CD8-positive, alpha-beta memory T cell (primary cell): ENCODE data around the gene IL13. TPM values are rescaled to one million over a fixed set of nuclear protein-coding genes. Genes with fewer than 3 reads are reported as not detected.
A peak's percentile ranks its signal among the peaks of the same experiment; 100 is the strongest.

Experiments used
- CTCF ChIA-PET: fragments of 350-600 bp; sonication (Branson Sonifier 250); formaldehyde crosslinking; loops from one replicate; lab custom pipeline; 2021; ENCODE audit warnings: antibody characterized with exemption; lab: Charles Lee
- POLR2A ChIA-PET: fragments of 350-600 bp; sonication (Branson Sonifier 250); formaldehyde crosslinking; loops from one replicate; lab custom pipeline; 2021; ENCODE audit warnings: antibody characterized with exemption; lab: Charles Lee
- DNase-seq, 5 donors: peaks; one replicate each; pipeline versions ENCODE4 v3.0.0 to v3.0.0-alpha.2; 2020 to 2022; ENCODE audit warnings: mixed read lengths in 1 of 5
- H3K27ac ChIP-seq: one replicate; pipeline ENCODE4 v1.7.0; 2013; ENCODE audit warnings: low read depth, mild to moderate bottlenecking, low read length, moderate library complexity
- H3K27me3 ChIP-seq: 2 replicates; pipeline ENCODE4 v1.7.0; 2013; ENCODE audit warnings: low read length, mild to moderate bottlenecking; ENCODE audit not compliant: insufficient read depth, poor library complexity, severe bottlenecking
- H3K36me3 ChIP-seq: 2 replicates; pipeline ENCODE4 v1.7.0; 2013; ENCODE audit warnings: mild to moderate bottlenecking, low read length, moderate library complexity; ENCODE audit not compliant: insufficient read depth
- H3K4me1 ChIP-seq: 2 replicates; pipeline ENCODE4 v1.7.0; 2013; ENCODE audit warnings: mild to moderate bottlenecking, low read length, moderate library complexity; ENCODE audit not compliant: insufficient read depth
- H3K4me3 ChIP-seq: 2 replicates; pipeline ENCODE4 v1.7.0; 2013; ENCODE audit warnings: mild to moderate bottlenecking, low read length
- H3K9me3 ChIP-seq: 2 replicates; pipeline ENCODE4 v1.7.0; 2013; ENCODE audit warnings: mild to moderate bottlenecking, low read length
- H3K27ac Mint-ChIP-seq, 8 donors: one replicate each; pipeline ENCODE4 v1.8.0; 2020 to 2021; ENCODE audit warnings: mixed read lengths in 8 of 8, mild to moderate bottlenecking in 6 of 8, inconsistent platforms in 3 of 8, moderate library complexity in 3 of 8
- H3K27me3 Mint-ChIP-seq, 2 donors: one replicate each; pipeline ENCODE4 v1.8.0; 2020 to 2021; ENCODE audit warnings: mixed read lengths in 2 of 2, mild to moderate bottlenecking in 1 of 2, moderate library complexity in 1 of 2
- H3K36me3 Mint-ChIP-seq, 3 donors: one replicate each; pipeline ENCODE4 v1.8.0; 2020 to 2021; ENCODE audit warnings: mixed read lengths in 3 of 3, inconsistent platforms in 1 of 3, mild to moderate bottlenecking in 1 of 3
- H3K4me1 Mint-ChIP-seq, 3 donors: one replicate each; pipeline ENCODE4 v1.8.0; 2020 to 2021; ENCODE audit warnings: mixed read lengths in 3 of 3, inconsistent platforms in 1 of 3, mild to moderate bottlenecking in 1 of 3
- H3K4me3 Mint-ChIP-seq, 7 donors: one replicate each; pipeline ENCODE4 v1.8.0; 2020 to 2021; ENCODE audit warnings: mixed read lengths in 7 of 7, mild to moderate bottlenecking in 6 of 7, moderate library complexity in 4 of 7, inconsistent platforms in 2 of 7
- H3K9me3 Mint-ChIP-seq, 5 donors: one replicate each; pipeline ENCODE4 v1.8.0; 2020 to 2022; ENCODE audit warnings: mixed read lengths in 5 of 5, mild to moderate bottlenecking in 3 of 5, moderate library complexity in 2 of 5, inconsistent platforms in 1 of 5
- polyA plus RNA-seq: library from polyadenylated mRNA; unstranded; fragments of 300-500 nt; fragmentation: Illumina TruSeq; gene quantifications from one replicate; pipeline ENCODE4 v1.2.3, GENCODE V29; 2021
- total RNA-seq, 2 experiments: library from RNA; stranded (reverse); gene quantifications; one replicate each; pipeline ENCODE4 v1.2.3, GENCODE V29; 2021

The IL13 gene
- total and polyA plus RNA-seq, 3 experiments from 2014 or later, result 65.3 to 69.0 TPM; not detected in 1

DNA sequence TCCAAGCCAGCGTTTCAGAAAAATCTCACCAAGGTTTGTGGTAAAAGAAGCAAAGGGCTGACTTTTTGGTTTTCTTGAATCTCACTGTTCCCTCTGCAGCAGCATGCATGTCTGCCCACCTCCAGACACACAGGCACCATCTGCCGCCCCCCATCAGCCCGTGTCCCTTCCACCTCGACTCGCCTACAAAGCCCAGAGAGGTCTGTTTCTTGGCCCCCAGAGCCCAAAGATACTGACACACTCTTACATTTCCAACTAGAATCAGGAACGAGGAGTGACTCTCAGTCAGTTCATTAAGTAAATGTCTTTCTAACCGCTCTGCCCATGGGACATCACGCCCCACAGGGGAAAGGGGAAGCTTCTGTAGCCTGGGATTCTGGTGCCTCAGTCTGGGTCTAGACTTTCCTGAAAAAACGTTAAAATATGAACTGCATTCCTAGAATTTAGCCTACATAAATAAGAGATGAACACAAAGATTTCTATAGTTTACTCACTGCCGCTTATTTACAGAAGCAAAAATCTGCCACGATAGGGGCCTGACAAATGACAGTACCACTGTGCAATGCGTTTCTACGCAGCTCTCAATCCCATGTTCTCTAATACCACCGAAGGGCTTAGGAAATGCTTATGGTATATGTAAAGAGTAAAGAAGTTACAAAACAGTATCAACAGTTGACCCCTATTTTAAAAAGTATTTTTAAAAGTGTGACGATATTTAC, 19.9 kb downstream of the IL13 start:
- ChIA-PET POLR2A (no interaction called here), CTCF (no interaction called here)
- Mint-ChIP-seq H3K36me3 (peaks cover 0 to 2% (median 0%) of the 10 kb centered on the region in 3 donors), H3K4me3 (no peak overlapping the region), H3K27me3 (peaks cover 0 to under 1% of the 10 kb centered on the region in 2 donors), H3K4me1 (peaks cover 18 to 37% (median 36%) of the 10 kb centered on the region in 3 donors), H3K27ac (peak overlapping the region in 2 of 8 donors; percentile 23 to 64), H3K9me3 (no peaks in the 10 kb centered on the region)
- no peak overlapping the region for H3K27ac ChIP-seq
- no peaks in the 10 kb centered on the region for H3K36me3 ChIP-seq
- H3K4me1 ChIP-seq, result peaks cover 9% of the 10 kb centered on the region
- no peaks in the 10 kb centered on the region for H3K9me3 ChIP-seq
- no peaks in the 10 kb centered on the region for H3K27me3 ChIP-seq
- H3K4me3 ChIP-seq, result no peak overlapping the region
- no peak for DNase-seq

DNA sequence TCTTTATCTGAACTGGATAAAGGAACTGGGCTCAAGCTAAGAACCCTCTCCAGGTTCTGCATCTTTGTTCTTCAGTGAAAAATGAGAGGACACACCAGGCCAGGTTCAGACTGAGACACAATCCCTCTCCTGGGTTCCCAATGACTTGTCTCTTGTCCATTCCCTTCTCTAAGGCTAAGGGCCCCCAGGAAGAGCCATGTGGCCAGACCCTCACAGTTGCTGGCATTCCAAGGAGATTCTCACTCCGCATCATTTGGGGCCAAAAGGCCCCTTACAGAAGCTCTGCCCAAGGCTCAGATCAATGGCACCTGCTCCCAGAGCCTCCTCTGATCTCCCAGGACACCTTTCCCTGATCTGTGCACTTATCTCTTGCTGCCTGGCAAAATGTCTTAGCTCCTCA, 20.8 kb downstream of the IL13 start:
- DNase-seq, result no peak
- ChIA-PET POLR2A (no interaction called here), CTCF (no interaction called here)
- peaks cover 18 to 31% (median 30%) of the 10 kb centered on the region in 3 donors for H3K4me1 Mint-ChIP-seq
- H3K36me3 ChIP-seq, result no peaks in the 10 kb centered on the region
- no peaks in the 10 kb centered on the region for H3K27me3 Mint-ChIP-seq
- H3K9me3 Mint-ChIP-seq, result no peaks in the 10 kb centered on the region
- H3K4me3 Mint-ChIP-seq, result no peak overlapping the region
- H3K4me1 ChIP-seq, result peaks cover 9% of the 10 kb centered on the region
- no peak overlapping the region for H3K27ac Mint-ChIP-seq
- no peak overlapping the region for H3K4me3 ChIP-seq
- H3K9me3 ChIP-seq, result no peaks in the 10 kb centered on the region
- H3K27ac ChIP-seq, result no peak overlapping the region
- H3K27me3 ChIP-seq, result no peaks in the 10 kb centered on the region
- peaks cover 0 to 2% (median 0%) of the 10 kb centered on the region in 3 donors for H3K36me3 Mint-ChIP-seq

DNA sequence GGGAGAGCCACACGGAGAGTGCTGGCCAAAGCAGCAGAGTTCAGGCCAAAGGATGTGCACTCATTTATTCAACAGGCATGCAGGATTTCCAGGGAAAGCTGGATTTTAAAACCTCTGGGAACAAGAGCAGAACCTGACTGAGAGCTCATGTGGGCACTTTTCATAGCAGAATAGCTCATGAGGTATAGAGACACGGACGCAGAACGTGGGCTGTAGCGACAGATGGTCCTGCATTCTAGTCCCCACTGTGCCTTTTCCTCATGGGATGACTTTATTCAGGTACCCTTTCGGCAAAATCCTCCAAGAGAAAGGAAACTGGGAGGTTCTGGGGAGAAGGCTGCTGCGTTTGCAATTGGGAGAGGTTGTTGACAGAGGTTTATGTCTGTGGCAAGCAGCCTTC, 21.2 kb downstream of the IL13 start:
- H3K4me3 ChIP-seq, result no peak overlapping the region
- Mint-ChIP-seq H3K36me3 (peaks cover 0 to 2% (median 0%) of the 10 kb centered on the region in 3 donors), H3K4me1 (peaks cover 15 to 27% (median 27%) of the 10 kb centered on the region in 3 donors), H3K4me3 (no peak overlapping the region), H3K27me3 (no peaks in the 10 kb centered on the region), H3K9me3 (no peaks in the 10 kb centered on the region), H3K27ac (peak overlapping the region in 1 of 8 donors; percentile 38)
- peaks cover 9% of the 10 kb centered on the region for H3K4me1 ChIP-seq
- no peak for DNase-seq
- no peaks in the 10 kb centered on the region for H3K27me3 ChIP-seq
- H3K27ac ChIP-seq, result no peak overlapping the region
- CTCF ChIA-PET, result no interaction called here
- H3K36me3 ChIP-seq, result no peaks in the 10 kb centered on the region
- no peaks in the 10 kb centered on the region for H3K9me3 ChIP-seq
- POLR2A ChIA-PET, result no interaction called here

DNA sequence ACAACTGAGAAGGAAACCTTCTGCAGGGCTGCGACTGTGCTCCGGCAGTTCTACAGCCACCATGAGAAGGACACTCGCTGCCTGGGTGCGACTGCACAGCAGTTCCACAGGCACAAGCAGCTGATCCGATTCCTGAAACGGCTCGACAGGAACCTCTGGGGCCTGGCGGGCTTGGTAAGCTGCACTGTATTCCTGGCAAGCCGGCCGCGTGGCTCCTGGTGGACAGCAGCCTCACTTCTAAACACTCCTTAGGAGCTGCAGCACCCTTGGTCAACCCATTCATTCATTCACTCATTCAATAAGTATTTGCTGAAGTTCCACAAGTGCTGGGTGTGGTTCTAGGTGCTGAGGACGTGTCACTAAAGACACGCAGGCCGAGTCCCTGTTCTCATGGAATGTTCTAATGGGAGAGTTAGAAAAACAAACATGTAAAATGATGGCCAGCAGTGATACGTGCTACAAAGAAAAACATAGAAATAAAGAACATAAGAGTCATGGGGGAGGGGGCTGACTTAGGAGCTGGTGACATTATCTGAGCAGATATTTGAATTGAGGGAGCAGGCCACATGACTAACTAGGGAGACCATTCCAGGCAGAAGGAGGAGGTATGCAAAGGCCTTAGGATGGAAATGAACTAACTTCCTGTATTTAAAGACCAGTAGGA, 21.9 kb downstream of the IL13 start:
- Mint-ChIP-seq H3K9me3 (no peaks in the 10 kb centered on the region), H3K27ac (no peak overlapping the region), H3K4me3 (no peak overlapping the region), H3K36me3 (peaks cover 0 to 2% (median 1%) of the 10 kb centered on the region in 3 donors), H3K4me1 (peaks cover 12 to 29% (median 23%) of the 10 kb centered on the region in 3 donors), H3K27me3 (no peaks in the 10 kb centered on the region)
- DNase-seq, result no peak
- ChIA-PET POLR2A (no interaction called here), CTCF (no interaction called here)
- Histone ChIP-seq H3K4me3 (no peak overlapping the region), H3K27ac (no peak overlapping the region), H3K27me3 (no peaks in the 10 kb centered on the region), H3K36me3 (no peaks in the 10 kb centered on the region), H3K4me1 (peaks cover 9% of the 10 kb centered on the region), H3K9me3 (no peaks in the 10 kb centered on the region)

DNA sequence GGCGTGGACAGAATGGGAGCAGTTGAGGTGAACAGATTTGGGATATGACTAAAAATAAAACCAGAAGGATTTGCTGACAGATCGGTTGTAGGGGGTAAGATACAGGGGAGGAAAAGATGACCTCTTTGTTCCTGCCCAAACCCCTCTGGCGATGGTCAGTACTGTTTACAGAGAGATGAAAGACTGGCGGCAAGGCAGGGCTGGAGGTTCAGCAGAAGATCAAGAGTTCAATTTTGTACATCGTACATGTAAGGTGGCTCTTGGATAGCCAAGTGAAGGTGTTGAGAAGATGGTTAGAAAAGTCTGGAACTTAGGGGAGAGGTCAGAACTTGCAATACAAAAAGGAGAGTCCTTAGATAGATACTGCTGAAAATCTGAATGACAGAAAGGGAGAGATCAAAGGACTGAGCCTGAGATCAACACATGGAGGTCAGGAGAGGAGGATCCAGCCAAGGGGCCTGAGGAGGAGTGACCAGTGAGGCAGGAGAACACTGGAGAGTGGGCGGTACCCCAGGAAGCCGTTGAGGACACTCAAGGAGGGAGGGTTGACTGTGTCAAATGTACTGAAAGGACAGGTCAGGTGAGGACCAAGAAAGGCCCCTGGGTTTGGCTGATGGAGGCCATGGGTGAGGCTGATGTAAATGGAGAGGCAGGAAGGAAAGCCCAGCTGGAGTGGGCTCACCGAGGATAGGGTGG, 23.0 kb downstream of the IL13 start:
- no peak overlapping the region for H3K4me3 ChIP-seq
- H3K9me3 Mint-ChIP-seq, result no peaks in the 10 kb centered on the region
- no peaks in the 10 kb centered on the region for H3K9me3 ChIP-seq
- POLR2A ChIA-PET, result no interaction called here
- peak overlapping the region in 1 of 8 donors; percentile 43 for H3K27ac Mint-ChIP-seq
- CTCF ChIA-PET, result no interaction called here
- H3K27me3 Mint-ChIP-seq, result no peaks in the 10 kb centered on the region
- DNase-seq, result no peak
- H3K27ac ChIP-seq, result no peak overlapping the region
- H3K4me1 Mint-ChIP-seq, result peaks cover 15 to 24% (median 17%) of the 10 kb centered on the region in 3 donors
- peaks cover 0 to 6% (median 2%) of the 10 kb centered on the region in 3 donors for H3K36me3 Mint-ChIP-seq
- H3K4me3 Mint-ChIP-seq, result no peak overlapping the region
- H3K4me1 ChIP-seq, result peaks cover 5% of the 10 kb centered on the region
- no peaks in the 10 kb centered on the region for H3K36me3 ChIP-seq
- H3K27me3 ChIP-seq, result no peaks in the 10 kb centered on the region

DNA sequence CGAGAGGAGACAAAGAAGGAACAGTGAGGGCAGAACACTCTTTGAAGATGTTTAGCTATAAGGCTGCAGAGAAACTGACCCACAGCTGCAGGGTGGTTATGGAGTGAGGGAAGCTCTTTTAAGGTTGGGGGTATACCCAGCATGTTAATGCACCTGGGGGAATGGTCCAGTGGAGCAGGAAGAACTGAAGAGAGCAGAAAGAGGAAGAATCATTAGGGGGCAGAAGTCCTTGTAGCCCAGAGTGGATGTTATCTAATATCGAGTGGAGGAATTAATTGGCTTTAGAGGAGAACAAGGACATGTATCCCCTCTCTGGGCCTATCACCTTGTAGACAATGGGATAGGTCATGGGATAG, 23.5 kb downstream of the IL13 start:
- no peak overlapping the region for H3K27ac ChIP-seq
- no peak overlapping the region for H3K4me3 ChIP-seq
- H3K27me3 Mint-ChIP-seq, result no peaks in the 10 kb centered on the region
- ChIA-PET CTCF (no interaction called here), POLR2A (no interaction called here)
- H3K9me3 ChIP-seq, result no peaks in the 10 kb centered on the region
- no peaks in the 10 kb centered on the region for H3K27me3 ChIP-seq
- peaks cover 10 to 19% (median 12%) of the 10 kb centered on the region in 3 donors for H3K4me1 Mint-ChIP-seq
- H3K36me3 Mint-ChIP-seq, result peaks cover 0 to 6% (median 2%) of the 10 kb centered on the region in 3 donors
- no peak overlapping the region for H3K4me3 Mint-ChIP-seq
- H3K4me1 ChIP-seq, result peaks cover 5% of the 10 kb centered on the region
- H3K9me3 Mint-ChIP-seq, result no peaks in the 10 kb centered on the region
- no peaks in the 10 kb centered on the region for H3K36me3 ChIP-seq
- DNase-seq, result no peak
- no peak overlapping the region for H3K27ac Mint-ChIP-seq

DNA sequence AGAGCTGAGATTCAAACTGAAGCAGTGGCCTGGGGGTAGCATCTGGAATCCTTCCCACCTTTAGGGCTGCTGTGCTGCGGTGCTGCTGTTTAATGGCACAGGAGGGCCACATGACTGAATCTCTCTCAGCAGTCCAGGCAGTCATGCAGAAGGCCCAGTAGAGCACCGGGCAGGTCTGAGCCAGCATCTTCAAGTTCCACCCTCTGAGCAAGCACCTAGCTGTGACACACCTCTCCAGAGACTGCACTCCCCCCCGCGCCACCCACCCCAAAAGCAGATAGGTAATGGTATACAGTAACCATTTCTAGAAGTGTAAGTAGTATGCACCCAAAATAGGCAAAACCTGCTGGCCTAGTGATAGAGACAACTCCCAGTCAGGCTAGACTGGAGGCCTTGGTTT, 24.0 kb downstream of the IL13 start:
- H3K36me3 ChIP-seq, result no peaks in the 10 kb centered on the region
- H3K9me3 ChIP-seq, result no peaks in the 10 kb centered on the region
- H3K4me1 Mint-ChIP-seq, result peaks cover 5 to 14% (median 9%) of the 10 kb centered on the region in 3 donors
- no peak overlapping the region for H3K4me3 Mint-ChIP-seq
- peaks cover 2% of the 10 kb centered on the region for H3K4me1 ChIP-seq
- no peak overlapping the region for H3K4me3 ChIP-seq
- no peak for DNase-seq
- ChIA-PET CTCF (no interaction called here), POLR2A (no interaction called here)
- H3K36me3 Mint-ChIP-seq, result peaks cover 0 to 6% (median 2%) of the 10 kb centered on the region in 3 donors
- no peaks in the 10 kb centered on the region for H3K27me3 ChIP-seq
- no peaks in the 10 kb centered on the region for H3K27me3 Mint-ChIP-seq
- peak overlapping the region in 1 of 8 donors; percentile 60 for H3K27ac Mint-ChIP-seq
- no peak overlapping the region for H3K27ac ChIP-seq
- H3K9me3 Mint-ChIP-seq, result no peaks in the 10 kb centered on the region

DNA sequence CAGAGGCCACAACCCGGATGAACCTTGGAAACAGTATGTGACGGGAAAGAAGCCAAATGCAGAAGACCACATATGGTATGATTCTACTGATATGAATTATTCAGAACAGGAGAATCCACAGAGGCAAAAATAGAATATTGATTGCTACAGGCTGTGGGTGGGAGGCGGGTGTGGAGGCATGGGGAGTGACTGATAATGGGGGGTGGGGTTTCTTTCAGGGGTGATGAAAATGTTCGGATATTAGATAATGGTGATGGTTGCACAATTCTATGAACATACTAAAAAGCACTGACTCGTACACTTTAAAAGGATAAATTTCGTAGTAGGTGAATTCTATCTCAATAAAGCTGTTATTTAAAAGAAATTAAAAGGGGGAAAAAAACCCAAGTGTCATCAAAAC, 26.5 kb downstream of the IL13 start:
- Mint-ChIP-seq H3K4me1 (peaks cover 22 to 31% (median 26%) of the 10 kb centered on the region in 3 donors), H3K4me3 (no peak overlapping the region), H3K9me3 (no peaks in the 10 kb centered on the region), H3K27me3 (no peaks in the 10 kb centered on the region), H3K27ac (peak overlapping the region in 1 of 8 donors; percentile 32), H3K36me3 (peaks cover 4 to 6% (median 4%) of the 10 kb centered on the region in 3 donors)
- Histone ChIP-seq H3K36me3 (no peaks in the 10 kb centered on the region), H3K9me3 (no peaks in the 10 kb centered on the region), H3K27ac (no peak overlapping the region), H3K4me3 (no peak overlapping the region), H3K4me1 (peaks cover 18% of the 10 kb centered on the region), H3K27me3 (no peaks in the 10 kb centered on the region)
- no peak for DNase-seq
- ChIA-PET POLR2A (no interaction called here), CTCF (no interaction called here)
